Smooth muscle cell (in vitro differentiated cells): ENCODE measurements around the gene P2RY1. TPM values are rescaled to one million over a fixed set of nuclear protein-coding genes. Genes with fewer than 3 reads are reported as not detected.

Source experiments
- DNase-seq: peaks from one replicate; lab custom pipeline; 2025; ENCODE audit not compliant: unreplicated experiment; lab: John Stamatoyannopoulos, UW
- H2AFZ ChIP-seq: fragments of 200-600 bp; sonication (generic); 2 replicates; pipeline ENCODE4 v1.6.0; 2016; ENCODE audit warnings: antibody characterized with exemption, low read depth, mild to moderate bottlenecking
- H3F3A ChIP-seq: fragments of 200-600 bp; sonication (generic); 2 replicates; pipeline ENCODE4 v1.6.0; 2017; ENCODE audit warnings: antibody characterized with exemption, low read depth
- H3K27ac ChIP-seq: fragments of 200-600 bp; sonication (generic); 2 replicates; pipeline ENCODE4 v1.5.1; 2016; ENCODE audit warnings: low read depth, mild to moderate bottlenecking
- H3K27me3 ChIP-seq: fragments of 200-600 bp; sonication (generic); 2 replicates; pipeline ENCODE4 v1.6.1; 2016; ENCODE audit warnings: low read depth, mild to moderate bottlenecking
- H3K36me3 ChIP-seq: fragments of 200-600 bp; sonication (generic); 2 replicates; pipeline ENCODE4 v1.5.1; 2016; ENCODE audit warnings: low read depth
- H3K4me1 ChIP-seq: fragments of 200-600 bp; sonication (generic); 2 replicates; pipeline ENCODE4 v1.5.1; 2016; ENCODE audit warnings: low read depth
- H3K4me2 ChIP-seq: fragments of 200-600 bp; sonication (generic); 2 replicates; pipeline ENCODE4 v1.6.0; 2016; ENCODE audit warnings: mild to moderate bottlenecking
- H3K4me3 ChIP-seq: fragments of 200-600 bp; sonication (generic); 2 replicates; pipeline ENCODE4 v1.5.1; 2016; ENCODE audit warnings: mild to moderate bottlenecking
- H3K79me2 ChIP-seq: fragments of 200-600 bp; sonication (generic); 2 replicates; pipeline ENCODE4 v1.6.0; 2016; ENCODE audit warnings: low read depth, mild to moderate bottlenecking
- H3K9ac ChIP-seq: fragments of 200-600 bp; sonication (generic); 2 replicates; pipeline ENCODE4 v1.6.0; 2016; ENCODE audit warnings: low read depth
- H3K9me3 ChIP-seq: fragments of 200-600 bp; sonication (generic); replicated peaks from 2 replicates; pipeline ENCODE4 v1.5.1; 2016; ENCODE audit warnings: low read depth
- H4K20me1 ChIP-seq: fragments of 200-600 bp; sonication (generic); 2 replicates; pipeline ENCODE4 v1.6.0; 2016; ENCODE audit warnings: low read depth
- WGBS: methylation state at CpG from one replicate; pipeline ENCODE4 v1.1.7; 2016; ENCODE audit warnings: low lambda C conversion rate; 5-methylcytosine and 5-hydroxymethylcytosine counted together
- polyA plus RNA-seq: library from polyadenylated mRNA; unstranded; fragments of >200 nt; fragmentation: Nextera tagmentation; extraction: Ambion mirVana; gene quantifications from 2 replicates; pipeline ENCODE4 v1.2.1, GENCODE V29; 2016
- small RNA-seq: library from RNA; depleted of rRNA; stranded (forward); fragments of <200 nt; gene quantifications from one replicate; pipeline ENCODE3, GENCODE V24; 2014
- total RNA-seq: library from RNA; depleted of rRNA; stranded (reverse); fragments of >200 nt; gene quantifications from 2 replicates; pipeline ENCODE4 v1.2.3, GENCODE V29; 2014
- TF ChIP-seq, protein P1 (sequence below): fragments of 200-600 bp; sonication (generic); IDR thresholded peaks from 2 replicates; pipeline ENCODE4 v1.5.1; 2017; ENCODE audit warnings: borderline replicate concordance, mild to moderate bottlenecking, antibody characterized with exemption; ENCODE audit not compliant: insufficient read depth, poor library complexity, severe bottlenecking

The P2RY1 gene
- total and polyA plus RNA-seq, 2 experiments from 2014 or later = 3.9 to 7.9 TPM

DNA sequence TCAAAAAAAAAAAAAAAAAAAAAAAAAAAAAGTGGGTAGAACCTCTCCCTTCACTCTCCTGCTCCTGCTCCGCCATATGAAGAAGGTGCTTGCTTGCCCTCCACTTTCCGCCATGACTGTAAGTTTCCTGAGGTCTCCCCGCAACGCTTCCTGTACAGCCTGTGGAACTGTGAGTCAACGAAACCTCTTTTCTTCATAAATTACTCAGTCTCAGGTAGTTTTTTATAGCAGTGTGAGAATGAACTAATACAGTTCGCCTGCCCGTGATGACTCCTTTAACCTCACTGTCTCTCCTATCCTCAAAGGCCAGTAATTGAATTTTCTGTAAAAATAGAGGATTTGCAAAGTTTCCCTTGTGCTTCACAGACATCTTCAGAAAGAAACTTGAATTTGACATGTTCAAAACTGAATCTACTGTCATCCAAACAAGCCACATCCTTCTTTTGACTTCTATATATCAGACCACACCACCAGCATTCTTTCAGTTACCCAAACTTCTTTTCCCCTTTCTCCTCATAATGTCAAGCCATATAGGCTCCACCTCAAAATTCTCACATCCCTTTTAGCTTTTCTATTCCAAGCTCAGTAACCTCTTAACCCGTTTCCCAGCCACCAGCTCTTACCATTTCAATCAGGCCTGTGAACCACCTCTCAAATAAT is 44.3 kb downstream of the P2RY1 start:
- Histone ChIP-seq H2AFZ (no peak overlapping the region), H3K4me3 (no peak overlapping the region), H3K27me3 (no peaks in the 10 kb centered on the region), H3K4me2 (no peak overlapping the region), H3K9me3 (no peaks in the 10 kb centered on the region), H3F3A (no peaks in the 10 kb centered on the region), H4K20me1 (no peaks in the 10 kb centered on the region), H3K79me2 (no peaks in the 10 kb centered on the region), H3K4me1 (no peaks in the 10 kb centered on the region), H3K27ac (no peak overlapping the region), H3K36me3 (no peaks in the 10 kb centered on the region), H3K9ac (no peak overlapping the region)
- 95% methylated on average over 8 of the region's 8 CpGs for WGBS
- no peak for DNase-seq
- TF ChIP-seq, protein P1, sequence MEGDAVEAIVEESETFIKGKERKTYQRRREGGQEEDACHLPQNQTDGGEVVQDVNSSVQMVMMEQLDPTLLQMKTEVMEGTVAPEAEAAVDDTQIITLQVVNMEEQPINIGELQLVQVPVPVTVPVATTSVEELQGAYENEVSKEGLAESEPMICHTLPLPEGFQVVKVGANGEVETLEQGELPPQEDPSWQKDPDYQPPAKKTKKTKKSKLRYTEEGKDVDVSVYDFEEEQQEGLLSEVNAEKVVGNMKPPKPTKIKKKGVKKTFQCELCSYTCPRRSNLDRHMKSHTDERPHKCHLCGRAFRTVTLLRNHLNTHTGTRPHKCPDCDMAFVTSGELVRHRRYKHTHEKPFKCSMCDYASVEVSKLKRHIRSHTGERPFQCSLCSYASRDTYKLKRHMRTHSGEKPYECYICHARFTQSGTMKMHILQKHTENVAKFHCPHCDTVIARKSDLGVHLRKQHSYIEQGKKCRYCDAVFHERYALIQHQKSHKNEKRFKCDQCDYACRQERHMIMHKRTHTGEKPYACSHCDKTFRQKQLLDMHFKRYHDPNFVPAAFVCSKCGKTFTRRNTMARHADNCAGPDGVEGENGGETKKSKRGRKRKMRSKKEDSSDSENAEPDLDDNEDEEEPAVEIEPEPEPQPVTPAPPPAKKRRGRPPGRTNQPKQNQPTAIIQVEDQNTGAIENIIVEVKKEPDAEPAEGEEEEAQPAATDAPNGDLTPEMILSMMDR = no peak

DNA sequence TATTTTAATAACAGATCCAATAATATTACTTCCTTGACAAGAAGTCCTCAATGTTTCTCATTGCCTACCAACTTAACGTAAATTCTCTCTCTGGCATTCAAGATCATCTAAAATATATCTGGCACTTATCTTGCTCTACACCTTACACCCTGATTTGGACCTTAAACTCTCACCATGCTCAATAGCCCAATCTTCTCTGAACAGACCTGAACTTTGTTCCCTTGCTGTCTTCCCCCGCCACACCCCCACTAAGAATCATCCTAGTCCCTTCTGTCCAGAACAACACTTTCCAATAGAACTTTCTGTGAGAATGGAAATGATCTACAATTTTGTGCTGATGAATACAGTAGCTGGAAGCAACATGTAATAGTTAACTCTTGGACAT is 44.9 kb downstream of the P2RY1 start:
- H3K27ac ChIP-seq = no peak overlapping the region

DNA sequence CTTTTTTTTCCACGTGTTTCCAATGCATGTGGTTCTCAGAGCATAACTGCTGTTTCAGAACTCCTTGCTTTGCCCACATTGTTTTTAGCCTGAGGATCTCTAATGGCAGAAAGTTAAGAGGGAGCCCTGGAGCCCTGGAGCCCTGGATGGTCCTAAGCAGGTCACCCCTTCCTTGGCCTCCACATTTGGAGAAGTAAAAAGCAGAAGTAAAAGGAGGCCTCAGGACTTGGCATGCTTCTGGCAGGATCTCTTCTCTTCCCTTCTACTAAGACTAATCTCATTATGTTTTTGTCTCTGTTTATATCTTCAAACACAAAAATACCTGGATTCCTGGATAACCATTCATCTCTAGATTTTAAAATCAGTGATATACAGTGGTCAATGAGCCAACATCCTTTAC is 50.1 kb downstream of the P2RY1 start:
- H3K9me3 ChIP-seq = no peaks in the 10 kb centered on the region
- H3K4me1 ChIP-seq = no peaks in the 10 kb centered on the region
- no peak overlapping the region for H3K9ac ChIP-seq
- no peak overlapping the region for H2AFZ ChIP-seq
- no peak overlapping the region for H3K27ac ChIP-seq
- TF ChIP-seq, protein P1 = no peak
- 91% methylated on average over 1 of the region's 1 CpG for WGBS
- H3K27me3 ChIP-seq = no peaks in the 10 kb centered on the region
- H4K20me1 ChIP-seq = no peaks in the 10 kb centered on the region
- no peak overlapping the region for H3K4me3 ChIP-seq
- H3K36me3 ChIP-seq = no peaks in the 10 kb centered on the region
- no peak for DNase-seq
- H3K4me2 ChIP-seq = no peak overlapping the region
- no peaks in the 10 kb centered on the region for H3K79me2 ChIP-seq
- H3F3A ChIP-seq = no peaks in the 10 kb centered on the region

More for the DNA sequence above, 44.9 kb downstream of the P2RY1 start:
- WGBS = 97% methylated on average over 2 of the region's 2 CpGs
- TF ChIP-seq, protein P1 = no peak
- Histone ChIP-seq H3K4me3 (no peak overlapping the region), H3K4me1 (no peaks in the 10 kb centered on the region), H3K4me2 (no peak overlapping the region), H4K20me1 (no peaks in the 10 kb centered on the region), H3F3A (no peaks in the 10 kb centered on the region), H2AFZ (no peak overlapping the region), H3K9ac (no peak overlapping the region), H3K27me3 (no peaks in the 10 kb centered on the region), H3K36me3 (no peaks in the 10 kb centered on the region), H3K9me3 (no peaks in the 10 kb centered on the region), H3K79me2 (no peaks in the 10 kb centered on the region)
- no peak for DNase-seq

Small RNAs within 50 kb of the gene (small RNA-seq; reads per million reads assigned to genes)
- gene ATP5MGP5 = not detected
